ENCODE results near the gene L2HGDH. TPM values are rescaled to one million over a fixed set of nuclear protein-coding genes. Genes with fewer than 3 reads are reported as not detected.

The L2HGDH gene
- total and polyA plus RNA-seq, 2 of the 4 experiments (the other 2 are of a cell fraction) = 3.1 to 3.8 TPM

DNA sequence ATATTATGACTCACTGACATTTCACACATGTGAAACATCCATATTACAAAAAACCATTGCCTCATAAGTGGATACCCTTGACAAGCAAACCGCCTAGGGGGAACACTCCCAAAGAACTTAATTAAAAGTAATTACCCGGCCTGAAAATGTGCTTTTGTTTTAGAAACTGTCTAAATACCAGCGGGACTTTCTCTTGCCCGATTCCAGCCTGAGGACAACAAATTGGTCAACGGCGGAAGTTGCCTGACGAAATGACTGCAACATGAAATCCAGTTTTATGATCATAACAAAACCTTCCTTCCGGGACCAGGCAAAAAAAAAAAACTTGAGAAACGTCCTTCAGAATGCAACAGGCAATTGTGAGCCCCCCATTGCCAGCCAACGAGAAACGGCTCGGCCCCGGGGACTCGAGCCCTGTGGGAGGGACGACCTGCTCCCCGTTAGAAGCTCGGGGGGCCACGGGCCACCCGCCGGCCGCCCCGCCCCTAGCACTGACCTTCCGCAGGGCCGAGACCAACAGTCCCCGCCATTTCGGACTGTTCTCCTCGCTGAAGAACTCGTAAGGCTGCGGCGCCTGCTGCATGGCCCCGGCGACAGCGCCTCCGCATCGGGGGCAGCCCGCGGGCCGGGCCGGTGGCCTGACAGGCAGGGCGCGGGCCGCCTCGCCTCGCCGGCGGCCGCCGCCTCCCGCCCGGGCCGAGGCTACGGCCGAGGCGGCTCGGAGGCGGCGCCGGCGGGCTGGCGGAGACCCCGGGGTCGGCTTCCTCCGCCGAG lies 81.1 kb downstream of the L2HGDH start:
- Histone ChIP-seq H3K27ac (ENCODE audit: insufficient read depth, low read length) (peak overlapping the region; percentile 92), H2BK5ac (ENCODE audit: low read depth, low read length, poor library complexity, severe bottlenecking) (peak overlapping the region; percentile 79), H2AK5ac (ENCODE audit: low read depth, low read length) (no peak overlapping the region), H2AK9ac (replicated peaks; ENCODE audit: low read depth, low read length, poor library complexity) (peak overlapping the region; percentile 22), H3K36me3 (ENCODE audit: control insufficient read depth, insufficient read depth, low read length) (no peaks in the 10 kb centered on the region), H4K8ac (ENCODE audit: low read depth in 2 of 2, low read length in 2 of 2) (peak overlapping the region in 1 of 2 experiments; percentile 77; a peak in 1 of 4 replicates), H3K9ac (ENCODE audit: low read depth, low read length) (peak overlapping the region; percentile 90), H2BK120ac (ENCODE audit: low read depth, low read length) (no peak overlapping the region), H3K14ac (replicated peaks; ENCODE audit: low read depth, low read length) (peak overlapping the region; percentile 1), H3K56ac (ENCODE audit: extremely low read depth, insufficient read depth, low read length) (peak overlapping the region; percentile 70), H3K79me1 (ENCODE audit: low read depth in 1 of 2, low read length in 2 of 2) (peaks cover 0 to 51% of the 10 kb centered on the region in 2 experiments; a peak in 2 of 4 replicates), H3K9me1 (ENCODE audit: insufficient read depth, low read length) (no peaks in the 10 kb centered on the region), H2AFZ (replicated peaks; ENCODE audit: low read length, poor library complexity) (peak overlapping the region; percentile 99), H3K27me3 (ENCODE audit: control insufficient read depth, insufficient read depth, low read length) (no peaks in the 10 kb centered on the region), H3K18ac (ENCODE audit: low read depth, low read length) (peak overlapping the region; percentile 69), H4K5ac (ENCODE audit: low read depth, low read length) (no peak overlapping the region), H3K4me2 (ENCODE audit: low read depth, low read length) (peak overlapping the region; percentile 99), H3K23ac (ENCODE audit: low read depth, low read length) (peak overlapping the region; percentile 87), H4K91ac (ENCODE audit: insufficient read depth, low read depth, low read length) (peak overlapping the region; percentile 23; the same call in 1 of the 2 replicates), H3K4me3 (ENCODE audit: insufficient read depth, low read depth, low read length) (peak overlapping the region; percentile 88), H2BK15ac (ENCODE audit: low read depth, low read length) (no peak overlapping the region), H3K4me1 (ENCODE audit: control insufficient read depth, insufficient read depth, low read length) (peaks cover 3% of the 10 kb centered on the region; the same call in 1 of the 2 replicates), H4K20me1 (ENCODE audit: insufficient read depth, low read length) (peaks cover 35% of the 10 kb centered on the region), H3K4ac (ENCODE audit: low read depth, low read length) (peak overlapping the region; percentile 72), H2BK20ac (ENCODE audit: low read depth, low read length) (no peak overlapping the region), H3K9me3 (ENCODE audit: control insufficient read depth, insufficient read depth, low read length) (no peaks in the 10 kb centered on the region)
- intact Hi-C loops (cut with micrococcal nuclease) (loop anchor here (10.0 kb wide), 1 partner anchor 304 kb away; the partner anchor contains the start of gene MAP4K5), in situ Hi-C loops (cut with MboI; ENCODE audit: low sequenced_read_pairs) (no loop called here), dilution Hi-C loops (cut with HindIII; ENCODE audit: low sequenced_read_pairs, unreplicated experiment) (no loop called here)
- BruUV-seq (replicated peaks) = no TSS peak
- ATAC-seq (ENCODE audit: low read depth) = peak; percentile 51
- CTCF ChIA-PET = no interaction called here
- TF ChIP-seq BHLHE40 (IDR thresholded peaks at IDR 0.05; ENCODE audit: low read depth, low read length) (no peak), MXI1 (IDR thresholded peaks at IDR 0.05; ENCODE audit: borderline replicate concordance, low read depth, low read length) (peak; percentile 39), SMC3 (IDR thresholded peaks at IDR 0.05; ENCODE audit: low read depth, low read length) (no peak), POLR2A (IDR thresholded peaks at IDR 0.05; ENCODE audit: low read depth, low read length) (no peak), RCOR1 (IDR thresholded peaks at IDR 0.05; ENCODE audit: insufficient replicate concordance, low read length) (no peak), ELK1 (IDR thresholded peaks at IDR 0.05; ENCODE audit: borderline replicate concordance, low read depth, low read length) (no peak), CEBPB (IDR thresholded peaks at IDR 0.05; ENCODE audit: low read depth, low read length) (peak; percentile 73), FOS (IDR thresholded peaks at IDR 0.05; ENCODE audit: low read depth, low read length) (peak; percentile 16; the same call in 1 of the 2 replicates), MAFK (IDR thresholded peaks at IDR 0.05; ENCODE audit: low read depth, low read length) (no peak)
- WGBS, 2 experiments (ENCODE audit: extremely low coverage in 2 of 2, insufficient read length in 1 of 2) = 0% methylated on average over 38 of the region's 64 CpGs; no CpG with 5 or more reads in 1 of the 2 experiments
- peak; percentile 59 for DNase-seq
- POLR2A ChIA-PET (ENCODE audit: unreplicated experiment) = interaction anchor here (0.5 to 0.7 kb wide), 2 partner anchors 81 to 167 kb away, joined by 3 to 5 read pairs; partner anchors contain the start of genes DMAC2L and L2HGDH

Data from IMR-90 (cell line).